Islet of Langerhans (tissue), 1 donor: Measurements from ENCODE around the gene RNASE4.

ENCODE experiments used
- FAIRE-seq: peaks from one replicate; lab custom pipeline; 2011; peaks lifted over from hg19 to GRCh38; lab: Jason Lieb, UNC

The RNASE4 gene

DNA sequence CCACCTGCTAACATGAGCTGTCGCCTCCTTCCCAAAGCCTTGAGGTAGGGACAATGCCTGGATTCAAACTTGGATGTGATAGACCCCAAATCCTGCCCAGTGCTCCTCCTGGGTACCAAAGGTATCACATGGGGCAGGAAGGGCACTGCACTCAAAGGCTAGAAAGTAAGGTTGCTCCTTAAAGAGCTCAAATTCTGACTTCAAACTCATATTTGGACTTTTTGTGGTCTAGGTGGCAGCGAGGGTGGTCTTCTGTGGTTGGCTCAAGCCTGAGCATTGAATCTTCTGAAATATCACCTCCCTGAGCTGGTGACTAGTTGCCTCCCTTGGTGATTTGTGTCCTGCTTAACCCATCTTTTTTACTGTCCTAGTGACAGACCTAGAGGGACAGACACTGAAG, 8.3 kb upstream of the RNASE4 start:
- FAIRE-seq = no peak

DNA sequence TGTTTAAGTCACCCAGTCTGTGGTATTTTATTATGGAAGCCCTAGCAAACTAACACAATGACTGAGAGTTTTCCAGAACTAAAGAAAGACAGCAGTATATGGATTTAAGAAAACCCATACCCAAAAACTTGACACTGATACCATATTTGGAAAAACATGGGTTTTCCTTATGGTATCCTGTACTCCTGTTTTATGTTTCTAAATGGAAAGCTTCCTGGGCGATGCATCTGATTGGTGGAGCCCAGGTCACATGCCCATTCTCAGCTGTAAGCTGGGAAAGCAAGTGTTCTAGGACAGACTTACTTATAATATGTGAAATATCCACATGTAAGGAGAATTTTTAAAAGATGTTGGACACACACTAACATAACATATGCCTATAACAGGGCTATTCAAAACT, 4.5 kb upstream of the RNASE4 start:
- no peak for FAIRE-seq

DNA sequence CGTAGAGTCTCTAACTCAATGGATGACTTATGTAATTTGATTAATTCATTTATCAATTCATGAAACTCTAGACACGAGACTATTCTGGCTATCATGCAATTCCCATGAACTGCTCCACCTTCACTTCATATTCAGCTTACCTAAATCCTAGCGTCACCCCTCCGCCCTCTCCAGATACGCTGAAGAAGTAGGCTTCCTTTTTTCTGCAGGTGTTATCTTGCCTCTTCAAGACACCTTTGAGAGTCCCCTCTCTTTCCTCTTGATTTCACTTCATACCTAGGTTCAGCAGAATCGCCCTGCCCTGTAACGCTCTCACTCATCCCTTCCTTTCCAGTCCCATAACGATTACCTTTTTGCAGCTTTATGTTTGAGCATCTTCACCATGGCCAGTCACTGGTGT, 4.0 kb upstream of the RNASE4 start:
- FAIRE-seq = no peak

DNA sequence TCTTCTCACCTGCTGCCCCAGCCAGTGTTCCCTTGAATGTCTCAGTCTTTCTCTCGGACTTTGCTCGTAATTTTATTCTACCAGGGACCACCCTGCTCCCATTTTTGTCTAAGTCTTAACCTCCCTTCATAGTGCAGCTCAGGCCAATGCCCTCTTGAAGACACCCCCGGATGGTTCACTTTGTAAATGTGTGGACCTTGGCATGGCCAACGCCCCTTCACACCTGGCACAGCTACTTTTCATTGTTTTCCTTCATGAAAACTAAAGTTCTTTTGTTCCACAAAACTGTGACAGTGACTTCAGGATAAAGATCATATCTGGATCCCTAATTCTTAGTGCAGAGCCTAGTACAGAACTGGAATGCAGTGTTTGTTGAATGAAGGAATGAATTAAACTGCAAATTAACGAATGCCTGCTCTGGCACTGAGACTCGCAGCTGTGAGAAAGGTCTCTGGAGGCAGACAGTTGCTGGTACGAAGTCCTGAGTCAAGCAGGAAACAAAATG, 3.5 kb upstream of the RNASE4 start:
- no peak for FAIRE-seq

DNA sequence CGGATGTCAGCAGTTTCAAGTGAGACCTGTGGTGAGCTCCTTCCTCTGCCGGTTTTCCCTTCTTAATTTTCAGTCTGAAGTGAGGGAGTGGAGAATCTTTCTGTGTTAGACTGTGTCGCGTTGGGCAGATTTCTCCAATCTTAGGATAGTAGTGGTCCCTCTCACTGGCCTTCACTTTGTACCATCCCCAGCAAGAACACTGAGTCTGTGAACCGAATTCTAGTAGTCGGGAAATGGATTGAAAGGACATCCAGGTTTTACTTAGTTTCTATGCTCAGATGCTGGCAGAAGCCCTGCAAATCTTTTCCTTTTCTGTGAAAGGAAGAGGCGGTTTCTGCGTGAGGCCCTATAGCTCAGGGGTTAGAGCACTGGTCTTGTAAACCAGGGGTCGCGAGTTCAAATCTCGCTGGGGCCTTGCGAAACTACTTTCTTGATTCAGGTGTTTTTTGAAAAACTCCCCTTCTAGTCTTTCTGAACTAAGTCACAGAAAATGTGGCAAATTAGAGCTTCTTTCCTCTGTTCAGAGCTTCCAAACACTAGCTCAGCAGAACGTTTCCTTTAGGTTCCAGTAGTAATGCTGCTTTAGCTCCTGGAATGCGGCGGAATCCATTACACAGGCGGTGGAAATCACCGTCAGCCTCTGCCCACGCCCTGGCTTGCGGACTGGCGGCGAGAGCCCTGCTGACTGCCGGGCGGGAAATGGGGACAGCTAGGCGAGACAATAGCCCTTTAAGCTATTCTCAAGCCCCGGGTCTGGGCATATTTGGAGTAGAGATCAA, 2.8 kb upstream of the RNASE4 start:
- FAIRE-seq = peak; percentile 94

- no peak for FAIRE-seq
Observed at GRCh38 chr14:20682127-20682434, 2.3 kb upstream of the RNASE4 start.

- no peak for FAIRE-seq
Observed at GRCh38 chr14:20682435-20683124, 1.8 kb upstream of the RNASE4 start.

DNA sequence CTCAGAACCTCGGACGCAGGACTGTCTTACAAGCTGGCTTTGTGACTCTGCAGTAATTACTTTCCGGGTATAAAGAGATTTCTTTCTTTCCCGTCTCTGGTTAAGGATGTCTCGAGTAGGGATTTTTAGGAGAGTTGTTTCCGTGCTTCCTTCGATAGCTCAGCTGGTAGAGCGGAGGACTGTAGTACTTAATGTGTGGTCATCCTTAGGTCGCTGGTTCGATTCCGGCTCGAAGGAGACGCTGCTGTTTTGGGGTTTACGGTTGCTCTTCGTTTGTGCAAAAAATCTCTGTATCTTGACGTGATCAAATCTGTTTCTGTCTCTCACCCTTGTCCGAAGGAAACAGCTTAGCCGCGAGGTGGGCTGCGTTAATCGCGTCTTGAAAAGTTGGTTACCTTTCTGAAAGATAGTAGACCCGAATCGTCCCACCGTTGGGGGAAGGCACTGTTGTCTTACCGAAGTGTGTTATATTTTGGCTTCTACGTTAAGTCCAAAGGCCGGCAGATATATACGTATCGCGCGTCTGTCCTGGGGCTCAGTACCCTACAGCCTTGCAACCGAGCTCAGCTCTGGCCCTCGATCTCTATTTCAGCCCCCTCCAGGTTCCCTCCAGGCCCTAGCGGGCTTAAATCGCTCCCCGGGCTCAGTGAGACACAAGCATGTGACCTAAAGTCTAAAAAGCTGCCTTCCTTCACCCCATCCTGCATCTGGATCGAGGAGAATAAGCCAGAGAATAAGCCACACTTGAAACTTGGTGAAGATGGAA, 1.1 kb upstream of the RNASE4 start:
- peak; percentile 88 for FAIRE-seq

DNA sequence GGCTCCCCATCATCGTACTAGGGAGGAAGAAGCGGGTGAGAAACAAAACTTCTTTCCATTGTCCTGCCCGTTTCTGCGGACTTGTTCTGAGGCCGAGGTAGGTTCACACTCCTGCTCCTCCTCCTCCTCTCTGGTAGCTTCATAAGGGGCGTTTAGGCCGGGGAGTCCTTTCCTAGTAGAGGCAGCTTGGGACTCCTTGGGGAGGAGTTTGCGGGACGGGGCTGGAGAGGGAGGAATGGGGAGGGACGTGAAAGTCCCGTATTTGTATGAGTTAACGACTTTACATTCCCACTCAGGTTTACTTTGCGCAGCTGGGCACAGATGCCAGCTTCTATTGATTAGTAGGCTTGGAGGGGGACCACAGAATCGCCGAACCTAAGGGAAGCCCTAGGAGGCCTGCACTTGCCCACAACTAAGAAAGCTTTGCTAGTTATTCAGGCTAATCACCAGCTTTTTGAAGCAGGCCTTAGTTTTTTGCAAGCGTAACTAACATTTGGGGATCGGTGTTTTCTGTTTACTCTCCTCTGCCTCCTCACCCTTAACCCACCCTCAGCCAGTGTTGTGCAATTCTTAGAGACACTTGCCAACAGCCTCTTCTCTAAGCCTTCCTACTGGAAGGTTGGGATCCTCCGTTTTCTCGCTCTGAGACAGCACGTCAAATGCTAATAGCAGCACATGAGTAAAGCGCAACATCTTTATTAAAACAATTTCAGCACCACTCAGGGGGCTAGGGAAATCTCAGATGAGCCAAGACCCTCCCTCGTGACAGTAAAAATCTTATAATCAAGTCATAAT, 499 bp downstream of the RNASE4 start:
- FAIRE-seq = no peak

- FAIRE-seq = no peak
Observed at GRCh38 chr14:20686386-20687143, 2.2 kb downstream of the RNASE4 start.

- no peak for FAIRE-seq
Observed at GRCh38 chr14:20687362-20688166, 3.2 kb downstream of the RNASE4 start.

GRCh38 chr14:20688167-20688839, 3.9 kb downstream of the RNASE4 start, which contains the start of gene ANG:
TSS of gene ANG (plus strand) at chr14:20688764. CDS start at chr14:20693565, 4,801 bp downstream.
- FAIRE-seq = no peak

- peak; percentile 98 for FAIRE-seq
Observed at GRCh38 chr14:20690848-20691640, 6.7 kb downstream of the RNASE4 start.

GRCh38 chr14:20692116-20692751, 7.9 kb downstream of the RNASE4 start:
- no peak for FAIRE-seq

GRCh38 chr14:20696764-20697163, 12.4 kb downstream of the RNASE4 start:
- FAIRE-seq = no peak

- FAIRE-seq = no peak
Observed at GRCh38 chr14:20697273-20698017, 13.1 kb downstream of the RNASE4 start.

DNA sequence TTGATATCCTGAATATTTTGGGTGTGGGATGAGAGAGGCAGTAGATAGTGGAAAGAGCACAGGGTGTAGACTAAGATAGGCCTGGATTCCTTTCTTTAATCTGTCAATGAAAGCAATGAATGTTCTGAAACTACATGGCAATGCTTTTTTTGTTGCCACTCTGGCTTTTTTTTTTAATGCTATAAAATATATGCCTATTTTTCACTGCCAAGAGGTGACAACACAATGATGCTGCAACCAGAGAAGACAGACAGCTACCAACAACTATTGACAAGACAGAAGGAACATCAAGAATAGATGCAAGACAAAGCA, 13.6 kb downstream of the RNASE4 start:
- no peak for FAIRE-seq

- no peak for FAIRE-seq
Observed at GRCh38 chr14:20698934-20699333, 14.6 kb downstream of the RNASE4 start.
